Mesenchymal stem cell (in vitro differentiated cells and primary cell): ENCODE data around the gene KLF13.

Experiments used
- DNase-seq: peaks from one replicate; pipeline ENCODE4 v3.0.0-alpha.2; 2013
- H2AFZ ChIP-seq: one replicate; pipeline ENCODE4 v1.6.1; 2013; ENCODE audit warnings: low read depth, mild to moderate bottlenecking, control low read depth, inconsistent platforms, low read length, moderate library complexity
- H2AK5ac ChIP-seq: 2 replicates; pipeline ENCODE4 v1.6.1; 2013; ENCODE audit warnings: low read length, moderate library complexity, mild to moderate bottlenecking, inconsistent platforms; ENCODE audit not compliant: severe bottlenecking
- H2BK120ac ChIP-seq: one replicate; pipeline ENCODE4 v1.6.1; 2013; ENCODE audit warnings: low read depth, mild to moderate bottlenecking, inconsistent platforms, low read length, moderate library complexity
- H2BK12ac ChIP-seq, 2 experiments: one replicate each; pipeline ENCODE4 v1.6.1; 2013; ENCODE audit warnings: inconsistent platforms in 2 of 2, low read length in 2 of 2, mild to moderate bottlenecking in 2 of 2, moderate library complexity in 2 of 2, control low read depth in 1 of 2
- H2BK15ac ChIP-seq: one replicate; pipeline ENCODE4 v1.6.1; 2013; ENCODE audit warnings: mild to moderate bottlenecking, low read depth, inconsistent platforms; ENCODE audit not compliant: poor library complexity, severe bottlenecking
- H2BK5ac ChIP-seq: 2 replicates; pipeline ENCODE4 v1.6.1; 2013; ENCODE audit warnings: low read depth, mild to moderate bottlenecking, low read length, control low read depth, inconsistent platforms; ENCODE audit not compliant: poor library complexity, severe bottlenecking
- H3K14ac ChIP-seq, 2 experiments: one replicate each; pipeline ENCODE4 v1.6.1; 2013; ENCODE audit warnings: inconsistent platforms in 2 of 2, low read length in 2 of 2, control low read depth in 1 of 2, mild to moderate bottlenecking in 1 of 2, moderate library complexity in 1 of 2
- H3K18ac ChIP-seq, 2 experiments: one replicate each; pipeline ENCODE4 v1.6.1; 2013; ENCODE audit warnings: inconsistent platforms in 2 of 2, low read length in 2 of 2, control low read depth in 1 of 2, low read depth in 1 of 2, mild to moderate bottlenecking in 1 of 2
- H3K23ac ChIP-seq, 2 experiments: one replicate each; pipeline ENCODE4 v1.6.1; 2013; ENCODE audit warnings: inconsistent platforms in 2 of 2, low read length in 2 of 2, mild to moderate bottlenecking in 2 of 2, moderate library complexity in 2 of 2, control low read depth in 1 of 2
- H3K27ac ChIP-seq: 2 replicates; pipeline ENCODE4 v1.5.1; 2013; ENCODE audit warnings: mild to moderate bottlenecking, moderate library complexity, low read length, control low read depth, inconsistent platforms; ENCODE audit not compliant: poor library complexity, severe bottlenecking
- H3K27me3 ChIP-seq, 2 experiments: 2 replicates each; pipeline versions ENCODE4 v1.6.1 to v1.7.0; 2013; ENCODE audit warnings: low read length in 2 of 2, mild to moderate bottlenecking in 2 of 2, moderate library complexity in 2 of 2, control low read depth in 1 of 2, inconsistent platforms in 1 of 2; ENCODE audit not compliant: control insufficient read depth in 1 of 2, insufficient read depth in 1 of 2
- H3K36me3 ChIP-seq, 2 experiments: 2 replicates each; pipeline versions ENCODE4 v1.6.1 to v1.7.0; 2013; ENCODE audit warnings: low read length in 2 of 2, control low read depth in 1 of 2, inconsistent platforms in 1 of 2, low read depth in 1 of 2, mild to moderate bottlenecking in 1 of 2; ENCODE audit not compliant: insufficient read depth in 2 of 2, control insufficient read depth in 1 of 2
- H3K4ac ChIP-seq, 2 experiments: one replicate each; pipeline ENCODE4 v1.6.1; 2013; ENCODE audit warnings: inconsistent platforms in 2 of 2, low read length in 2 of 2, mild to moderate bottlenecking in 2 of 2, moderate library complexity in 2 of 2, control low read depth in 1 of 2, low read depth in 1 of 2
- H3K4me1 ChIP-seq: 2 replicates; pipeline ENCODE4 v1.6.1; 2013; ENCODE audit warnings: low read depth, low read length, control low read depth; ENCODE audit not compliant: control insufficient read depth, insufficient read depth
- H3K4me2 ChIP-seq: 2 replicates; pipeline ENCODE4 v1.6.1; 2013; ENCODE audit warnings: low read length, mild to moderate bottlenecking, inconsistent platforms; ENCODE audit not compliant: poor library complexity, severe bottlenecking
- H3K4me3 ChIP-seq, 2 experiments: 2 replicates each; pipeline versions ENCODE4 v1.5.1 to v1.7.0; 2013; ENCODE audit warnings: low read length in 2 of 2, mild to moderate bottlenecking in 2 of 2, control low read depth in 1 of 2, low read depth in 1 of 2; ENCODE audit not compliant: insufficient read depth in 1 of 2
- H3K79me1 ChIP-seq: replicated peaks from 2 replicates; pipeline ENCODE4 v1.6.1; 2013; ENCODE audit warnings: mild to moderate bottlenecking, control low read depth, low read length, inconsistent platforms; ENCODE audit not compliant: poor library complexity, severe bottlenecking
- H3K9ac ChIP-seq: 2 replicates; pipeline ENCODE4 v1.7.0; 2013; ENCODE audit warnings: mild to moderate bottlenecking, low read length, moderate library complexity
- H3K9me3 ChIP-seq: 2 replicates; pipeline ENCODE4 v1.7.0; 2013; ENCODE audit warnings: mild to moderate bottlenecking, low read length; ENCODE audit not compliant: control insufficient read depth
- H4K8ac ChIP-seq: one replicate; pipeline ENCODE4 v1.6.1; 2013; ENCODE audit warnings: inconsistent platforms, mild to moderate bottlenecking, low read length, moderate library complexity
- H4K91ac ChIP-seq: one replicate; pipeline ENCODE4 v1.6.1; 2013; ENCODE audit warnings: mild to moderate bottlenecking, low read length, inconsistent platforms
- WGBS: methylation state at CpG from one replicate; pipeline ENCODE4 v1.1.7; 2013; ENCODE audit warnings: mixed read lengths; 5-methylcytosine and 5-hydroxymethylcytosine counted together

The KLF13 gene

GRCh38 chr15:31324186-31324585, 2.4 kb upstream of the KLF13 start:
- Histone ChIP-seq H3K18ac (no peak overlapping the region), H3K4me3 (no peak overlapping the region), H3K9me3 (peaks cover 8% of the 10 kb centered on the region), H3K4me1 (peaks cover 12% of the 10 kb centered on the region), H4K91ac (no peak overlapping the region), H3K27me3 (peaks cover 6 to 14% of the 10 kb centered on the region in 2 experiments), H2BK120ac (no peak overlapping the region), H3K79me1 (peaks cover 5% of the 10 kb centered on the region), H2BK15ac (no peak overlapping the region), H4K8ac (no peak overlapping the region), H3K4me2 (no peak overlapping the region), H3K23ac (no peak overlapping the region), H2AFZ (no peak overlapping the region), H3K9ac (no peak overlapping the region), H3K14ac (no peak overlapping the region), H3K4ac (no peak overlapping the region), H3K27ac (no peak overlapping the region), H2BK5ac (no peak overlapping the region), H2BK12ac (no peak overlapping the region), H2AK5ac (no peak overlapping the region), H3K36me3 (no peaks in the 10 kb centered on the region)
- no peak for DNase-seq
- WGBS: 98% methylated on average over 3 of the region's 5 CpGs

GRCh38 chr15:31324806-31325594, 1.6 kb upstream of the KLF13 start:
- 57% methylated on average over 23 of the region's 23 CpGs for WGBS
- no peak for DNase-seq
- H3K4me2 ChIP-seq: peak overlapping the region; percentile 93

GRCh38 chr15:31325595-31326155, 960 bp upstream of the KLF13 start:
- H3K4ac ChIP-seq: peak overlapping the region; percentile 94 to 96
- no peaks in the 10 kb centered on the region for H3K36me3 ChIP-seq
- peak overlapping the region in 1 of 2 experiments; percentile 50 for H2BK12ac ChIP-seq
- peak overlapping the region; percentile 6 for H2AFZ ChIP-seq
- peak overlapping the region; percentile 98 for H2BK15ac ChIP-seq
- peak overlapping the region; percentile 10 for H3K27ac ChIP-seq
- peaks cover 8% of the 10 kb centered on the region for H3K9me3 ChIP-seq
- peaks cover 6% of the 10 kb centered on the region for H3K79me1 ChIP-seq
- no peak for DNase-seq
- H3K18ac ChIP-seq: peak overlapping the region; percentile 93 to 97
- H4K91ac ChIP-seq: peak overlapping the region; percentile 97
- no peak overlapping the region for H2AK5ac ChIP-seq
- H2BK120ac ChIP-seq: peak overlapping the region; percentile 92
- H3K4me3 ChIP-seq: peak overlapping the region; percentile 82 to 83
- peak overlapping the region; percentile 93 for H3K4me2 ChIP-seq
- peaks cover 0 to 5% of the 10 kb centered on the region in 2 experiments for H3K27me3 ChIP-seq
- peak overlapping the region; percentile 82 for H4K8ac ChIP-seq
- peak overlapping the region; percentile 88 for H3K9ac ChIP-seq
- H3K4me1 ChIP-seq: peaks cover 16% of the 10 kb centered on the region
- H2BK5ac ChIP-seq: peak overlapping the region; percentile 91
- H3K23ac ChIP-seq: no peak overlapping the region
- under 1% methylated on average over 32 of the region's 58 CpGs for WGBS
- peak overlapping the region in 1 of 2 experiments; percentile 93 for H3K14ac ChIP-seq

More at GRCh38 chr15:31324806-31325594, 1.6 kb upstream of the KLF13 start:
- Histone ChIP-seq H3K4me3 (peak overlapping the region; percentile 82 to 83), H3K27me3 (peaks cover under 1 to 6% of the 10 kb centered on the region in 2 experiments), H3K18ac (peak overlapping the region; percentile 54 to 97), H3K14ac (no peak overlapping the region), H3K79me1 (peaks cover 6% of the 10 kb centered on the region), H3K9ac (peak overlapping the region; percentile 88), H2BK5ac (no peak overlapping the region), H4K8ac (peak overlapping the region; percentile 19), H3K23ac (no peak overlapping the region), H4K91ac (peak overlapping the region; percentile 43), H3K9me3 (peaks cover 8% of the 10 kb centered on the region), H2BK120ac (peak overlapping the region; percentile 92), H3K36me3 (no peaks in the 10 kb centered on the region), H3K4me1 (peaks cover 16% of the 10 kb centered on the region), H3K4ac (peak overlapping the region in 1 of 2 experiments; percentile 71), H2AK5ac (no peak overlapping the region), H2BK15ac (peak overlapping the region; percentile 98), H2BK12ac (no peak overlapping the region), H3K27ac (peak overlapping the region; percentile 10), H2AFZ (no peak overlapping the region)
